IPS-18a (cell line): ENCODE measurements around the gene TTC23.

Experiments
- H3K27ac ChIP-seq: one replicate; pipeline ENCODE4 v1.5.1; 2013; ENCODE audit warnings: low read length
- H3K27me3 ChIP-seq: one replicate; pipeline ENCODE4 v1.6.1; 2013; ENCODE audit warnings: mild to moderate bottlenecking, low read length; ENCODE audit not compliant: control insufficient read depth, insufficient read depth
- H3K36me3 ChIP-seq: one replicate; pipeline ENCODE4 v1.6.1; 2013; ENCODE audit warnings: low read depth, low read length; ENCODE audit not compliant: control insufficient read depth
- H3K4me1 ChIP-seq: one replicate; pipeline ENCODE4 v1.6.1; 2013; ENCODE audit warnings: low read depth, low read length; ENCODE audit not compliant: control insufficient read depth
- H3K4me3 ChIP-seq: one replicate; pipeline ENCODE4 v1.5.1; 2013; ENCODE audit warnings: low read length
- H3K9ac ChIP-seq: one replicate; pipeline ENCODE4 v1.6.1; 2013; ENCODE audit warnings: mild to moderate bottlenecking, low read length, moderate library complexity
- H3K9me3 ChIP-seq: one replicate; pipeline ENCODE4 v1.6.1; 2013; ENCODE audit warnings: low read depth, low read length; ENCODE audit not compliant: control insufficient read depth

Gene TTC23

GRCh38 chr15:99103279-99103678 lies 146.1 kb downstream of the TTC23 start:
- no peak overlapping the region for H3K9ac ChIP-seq
- peaks cover 78% of the 10 kb centered on the region for H3K27me3 ChIP-seq
- no peak overlapping the region for H3K27ac ChIP-seq
- no peaks in the 10 kb centered on the region for H3K4me1 ChIP-seq
- no peak overlapping the region for H3K4me3 ChIP-seq
- H3K36me3 ChIP-seq, result no peaks in the 10 kb centered on the region
- H3K9me3 ChIP-seq, result no peaks in the 10 kb centered on the region

GRCh38 chr15:99102332-99103235 lies 146.8 kb downstream of the TTC23 start:
- no peak overlapping the region for H3K9ac ChIP-seq
- no peak overlapping the region for H3K27ac ChIP-seq
- no peaks in the 10 kb centered on the region for H3K36me3 ChIP-seq
- H3K4me3 ChIP-seq, result no peak overlapping the region
- H3K4me1 ChIP-seq, result no peaks in the 10 kb centered on the region
- H3K9me3 ChIP-seq, result no peaks in the 10 kb centered on the region
- H3K27me3 ChIP-seq, result peaks cover 72% of the 10 kb centered on the region

GRCh38 chr15:99101501-99101900 lies 147.9 kb downstream of the TTC23 start:
- Histone ChIP-seq H3K4me1 (no peaks in the 10 kb centered on the region), H3K27me3 (peaks cover 61% of the 10 kb centered on the region), H3K36me3 (no peaks in the 10 kb centered on the region), H3K9me3 (no peaks in the 10 kb centered on the region), H3K27ac (no peak overlapping the region), H3K4me3 (no peak overlapping the region), H3K9ac (no peak overlapping the region)

- Histone ChIP-seq H3K36me3 (no peaks in the 10 kb centered on the region), H3K4me3 (peak overlapping the region; percentile 38), H3K4me1 (no peaks in the 10 kb centered on the region), H3K9ac (peak overlapping the region; percentile 24), H3K9me3 (no peaks in the 10 kb centered on the region), H3K27me3 (peaks cover 52% of the 10 kb centered on the region), H3K27ac (no peak overlapping the region)
Measured at GRCh38 chr15:99100245-99101173, 148.9 kb downstream of the TTC23 start.

GRCh38 chr15:99099661-99100060 lies 149.7 kb downstream of the TTC23 start:
- H3K9me3 ChIP-seq, result no peaks in the 10 kb centered on the region
- peaks cover 46% of the 10 kb centered on the region for H3K27me3 ChIP-seq
- H3K9ac ChIP-seq, result no peak overlapping the region
- H3K36me3 ChIP-seq, result no peaks in the 10 kb centered on the region
- H3K4me3 ChIP-seq, result no peak overlapping the region
- no peak overlapping the region for H3K27ac ChIP-seq
- no peaks in the 10 kb centered on the region for H3K4me1 ChIP-seq

GRCh38 chr15:99098991-99099390 lies 150.4 kb downstream of the TTC23 start:
- Histone ChIP-seq H3K9ac (no peak overlapping the region), H3K36me3 (no peaks in the 10 kb centered on the region), H3K4me3 (no peak overlapping the region), H3K27me3 (peaks cover 46% of the 10 kb centered on the region), H3K4me1 (no peaks in the 10 kb centered on the region), H3K9me3 (no peaks in the 10 kb centered on the region), H3K27ac (no peak overlapping the region)

- Histone ChIP-seq H3K4me3 (no peak overlapping the region), H3K27me3 (peaks cover 42% of the 10 kb centered on the region), H3K4me1 (no peaks in the 10 kb centered on the region), H3K36me3 (no peaks in the 10 kb centered on the region), H3K9me3 (no peaks in the 10 kb centered on the region), H3K9ac (no peak overlapping the region), H3K27ac (no peak overlapping the region)
Measured at GRCh38 chr15:99098426-99098825, 151.0 kb downstream of the TTC23 start.

GRCh38 chr15:99097441-99098410 lies 151.7 kb downstream of the TTC23 start:
- H3K9me3 ChIP-seq, result no peaks in the 10 kb centered on the region
- H3K27ac ChIP-seq, result no peak overlapping the region
- no peak overlapping the region for H3K9ac ChIP-seq
- H3K27me3 ChIP-seq, result peaks cover 35% of the 10 kb centered on the region
- H3K4me3 ChIP-seq, result no peak overlapping the region
- no peaks in the 10 kb centered on the region for H3K36me3 ChIP-seq
- no peaks in the 10 kb centered on the region for H3K4me1 ChIP-seq

GRCh38 chr15:99096894-99097426 lies 152.4 kb downstream of the TTC23 start:
- no peaks in the 10 kb centered on the region for H3K9me3 ChIP-seq
- H3K9ac ChIP-seq, result no peak overlapping the region
- H3K4me3 ChIP-seq, result no peak overlapping the region
- H3K4me1 ChIP-seq, result no peaks in the 10 kb centered on the region
- peaks cover 33% of the 10 kb centered on the region for H3K27me3 ChIP-seq
- H3K27ac ChIP-seq, result no peak overlapping the region
- H3K36me3 ChIP-seq, result no peaks in the 10 kb centered on the region

- Histone ChIP-seq H3K9me3 (no peaks in the 10 kb centered on the region), H3K4me3 (no peak overlapping the region), H3K9ac (no peak overlapping the region), H3K27me3 (peaks cover 27% of the 10 kb centered on the region), H3K36me3 (no peaks in the 10 kb centered on the region), H3K27ac (no peak overlapping the region), H3K4me1 (no peaks in the 10 kb centered on the region)
Measured at GRCh38 chr15:99096173-99096893, 153.0 kb downstream of the TTC23 start.
